Skeletal muscle tissue (tissue), 4 donors: ENCODE measurements around the gene FBXO46. TPM values are rescaled to one million over a fixed set of nuclear protein-coding genes. Genes with fewer than 3 reads are reported as not detected.
"Not testable (repeated sequence)": the region's sequence is repeated elsewhere in the genome, so short reads cannot be mapped to it uniquely, and the experiment has no call there.

Source experiments
- H3K27ac ChIP-seq: one replicate; pipeline ENCODE4 v1.7.0; 2013; ENCODE audit warnings: mild to moderate bottlenecking, low read depth, low read length, inconsistent platforms
- H3K27me3 ChIP-seq, 3 donors: one replicate each; pipeline ENCODE4 v1.7.0; 2013; ENCODE audit warnings: low read length in 3 of 3; ENCODE audit not compliant: control insufficient read depth in 3 of 3, insufficient read depth in 3 of 3
- H3K36me3 ChIP-seq, 3 donors: one replicate each; pipeline ENCODE4 v1.7.0; 2013; ENCODE audit warnings: low read length in 3 of 3; ENCODE audit not compliant: control insufficient read depth in 3 of 3, insufficient read depth in 3 of 3
- H3K4me1 ChIP-seq, 3 donors: one replicate each; pipeline ENCODE4 v1.7.0; 2013; ENCODE audit warnings: low read length in 3 of 3, mild to moderate bottlenecking in 3 of 3; ENCODE audit not compliant: control insufficient read depth in 3 of 3, insufficient read depth in 3 of 3
- H3K4me3 ChIP-seq, 3 donors: one replicate each; pipeline ENCODE4 v1.7.0; 2013; ENCODE audit warnings: low read length in 3 of 3
- H3K9ac ChIP-seq, 3 donors: one replicate each; pipeline ENCODE4 v1.7.0; 2013; ENCODE audit warnings: low read length in 3 of 3, mild to moderate bottlenecking in 3 of 3, moderate library complexity in 2 of 3, low read depth in 1 of 3
- H3K9me3 ChIP-seq, 3 donors: one replicate each; pipeline ENCODE4 v1.7.0; 2013; ENCODE audit warnings: low read length in 3 of 3; ENCODE audit not compliant: control insufficient read depth in 3 of 3
- total RNA-seq: library from RNA; depleted of rRNA; stranded (reverse); fragments of >200 nt; gene quantifications from one replicate; pipeline ENCODE4 v1.2.3, GENCODE V29; 2014
- donor health status: Osteomylitis.

FBXO46 gene
- total RNA-seq, 1 donor from 2014 or later, result 5.7 TPM

- no peaks in the 10 kb centered on the region for H3K36me3 ChIP-seq
- no peaks in the 10 kb centered on the region for H3K9me3 ChIP-seq
- H3K27me3 ChIP-seq, result no peaks in the 10 kb centered on the region
- H3K9ac ChIP-seq, result no peak within 1 kb of the TSS
- no peak within 1 kb of the TSS for H3K27ac ChIP-seq
- no peak within 1 kb of the TSS for H3K4me3 ChIP-seq
- H3K4me1 ChIP-seq, result peaks cover 11 to 13% (median 13%) of the 10 kb centered on the region in 3 donors
Observed at GRCh38 chr19:45733160-45733810, 2.6 kb upstream of the FBXO46 start, which contains the start of gene MEIOSIN. TSS of gene MEIOSIN (plus strand) at chr19:45733439. CDS start at chr19:45735377, 1,938 bp downstream.

DNA sequence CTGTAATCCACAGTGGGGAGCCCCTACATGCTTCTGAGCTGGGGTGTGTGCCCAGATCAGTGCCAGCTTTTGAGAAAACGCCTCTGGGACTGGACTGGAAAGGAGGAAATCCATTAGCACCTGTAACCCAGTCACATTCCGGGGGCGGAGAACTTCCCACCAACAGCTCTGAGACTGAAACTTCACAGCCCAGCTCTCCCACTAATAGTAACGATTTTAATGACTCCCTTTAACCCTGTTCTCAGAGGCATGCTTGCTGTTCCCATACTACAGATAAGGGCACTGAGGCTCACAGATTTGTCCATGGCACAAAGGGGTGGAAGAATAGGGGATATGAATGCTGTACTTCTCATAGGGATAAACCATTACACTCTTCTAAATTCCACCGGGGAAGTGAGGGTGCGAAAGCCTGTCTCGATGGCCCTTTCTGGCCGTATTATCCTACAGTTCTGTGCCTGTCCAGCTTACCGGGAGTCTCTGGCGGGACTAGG lies 851 bp downstream of the FBXO46 start:
- peak overlapping the region; percentile 69 for H3K27ac ChIP-seq

DNA sequence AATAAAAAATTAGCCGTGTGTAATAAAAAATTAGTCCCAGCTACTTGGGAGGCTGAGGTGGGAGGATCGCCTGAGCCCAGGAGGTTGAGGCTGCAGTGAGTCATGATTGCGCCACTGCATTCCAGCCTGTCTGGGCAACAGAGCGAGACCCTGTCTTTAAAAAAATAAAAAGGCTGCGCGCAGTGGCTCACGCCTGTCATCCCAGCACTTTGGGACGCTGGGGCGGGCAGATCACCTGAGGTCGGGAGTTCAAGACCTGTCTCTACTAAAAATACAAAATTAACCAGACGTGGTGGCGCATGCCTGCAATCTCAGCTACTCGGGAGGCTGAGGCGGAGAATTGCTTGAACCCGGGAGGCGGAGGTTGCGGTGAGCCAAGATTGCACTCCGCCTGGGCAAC lies 2.0 kb downstream of the FBXO46 start:
- H3K9ac ChIP-seq, H3K4me3 ChIP-seq, H3K27me3 ChIP-seq, H3K36me3 ChIP-seq, H3K9me3 ChIP-seq, H3K27ac ChIP-seq: not testable (repeated sequence)
- H3K4me1 ChIP-seq, result peaks cover 11 to 13% (median 13%) of the 10 kb centered on the region in 3 donors

More for the DNA sequence above, 851 bp downstream of the FBXO46 start:
- Histone ChIP-seq H3K9ac (peak overlapping the region; percentile 84 to 89 (median 87)), H3K4me3 (peak overlapping the region; percentile 82 to 93 (median 92)), H3K27me3 (no peaks in the 10 kb centered on the region), H3K4me1 (peaks cover 11 to 13% (median 13%) of the 10 kb centered on the region in 3 donors), H3K36me3 (no peaks in the 10 kb centered on the region), H3K9me3 (no peaks in the 10 kb centered on the region)

DNA sequence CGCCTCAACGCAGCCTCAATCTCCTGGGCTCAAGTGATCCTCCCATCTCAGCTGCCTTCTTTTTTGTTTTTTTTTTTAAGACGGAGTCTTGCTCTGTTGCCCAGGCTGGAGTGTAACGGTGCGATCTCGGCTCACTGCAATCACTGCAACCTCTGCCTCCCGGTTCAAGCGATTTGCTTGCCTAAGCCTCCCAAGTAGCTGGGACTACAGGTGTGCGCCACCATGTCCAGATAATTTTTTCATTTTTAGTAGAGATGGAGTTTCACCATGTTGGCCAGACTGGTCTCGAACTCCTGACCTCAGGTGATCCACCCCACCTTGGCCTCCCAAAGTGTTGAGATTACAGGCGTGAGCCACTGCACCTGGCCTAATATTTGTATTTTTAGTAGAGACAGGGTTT lies 10.6 kb downstream of the FBXO46 start:
- H3K9me3 ChIP-seq, H3K27ac ChIP-seq, H3K36me3 ChIP-seq, H3K27me3 ChIP-seq, H3K9ac ChIP-seq, H3K4me3 ChIP-seq: not testable (repeated sequence)
- peaks cover 15 to 28% (median 18%) of the 10 kb centered on the region in 3 donors for H3K4me1 ChIP-seq

DNA sequence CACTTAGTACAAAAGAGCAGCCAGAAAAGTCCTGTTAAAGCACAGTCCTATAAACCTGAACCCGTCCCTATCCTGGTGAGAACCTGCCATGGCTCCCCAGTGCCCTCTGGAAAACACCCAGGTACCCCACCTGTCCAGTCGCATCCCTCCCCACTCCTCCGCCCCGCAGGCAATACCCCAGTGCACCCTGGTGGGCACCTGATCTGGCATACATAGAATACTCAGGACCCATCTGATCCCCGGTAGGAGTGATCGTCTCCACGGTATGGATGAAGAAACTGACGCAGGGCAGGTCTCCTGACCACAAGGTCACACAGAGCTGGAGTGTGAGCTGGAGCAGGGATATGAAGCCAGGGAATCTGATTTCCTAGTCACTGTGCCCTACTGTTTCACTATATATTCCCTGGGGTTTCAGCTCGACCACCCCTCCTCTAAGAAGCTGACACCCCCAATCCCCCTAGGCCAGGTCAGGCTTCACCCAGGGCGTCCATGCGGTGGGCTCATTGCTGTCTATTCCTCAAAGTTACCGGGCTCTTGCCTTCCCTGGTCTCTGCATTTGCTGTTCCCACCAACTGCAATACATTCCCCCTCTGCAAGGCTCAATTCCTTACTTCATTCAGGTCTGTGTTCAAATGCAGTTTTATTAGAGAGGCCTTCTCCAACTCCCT lies 12.6 kb downstream of the FBXO46 start:
- H3K36me3 ChIP-seq, result peaks cover 0 to 4% (median 4%) of the 10 kb centered on the region in 3 donors
- H3K9me3 ChIP-seq, result no peaks in the 10 kb centered on the region
- H3K4me1 ChIP-seq, result peaks cover 15 to 26% (median 18%) of the 10 kb centered on the region in 3 donors
- H3K4me3 ChIP-seq, result peak overlapping the region; percentile 77 to 89 (median 82)
- H3K9ac ChIP-seq, result peak overlapping the region; percentile 82 to 94 (median 86)
- H3K27me3 ChIP-seq, result no peaks in the 10 kb centered on the region
- peak overlapping the region; percentile 96 for H3K27ac ChIP-seq

- H3K36me3 ChIP-seq, result peaks cover 0 to 6% (median 4%) of the 10 kb centered on the region in 3 donors
- H3K27ac ChIP-seq, result peak overlapping the region; percentile 96
- peaks cover 15 to 24% (median 18%) of the 10 kb centered on the region in 3 donors for H3K4me1 ChIP-seq
- peak overlapping the region; percentile 87 to 97 (median 91) for H3K9ac ChIP-seq
- peak overlapping the region; percentile 86 to 90 (median 89) for H3K4me3 ChIP-seq
- H3K27me3 ChIP-seq, result no peaks in the 10 kb centered on the region
- no peaks in the 10 kb centered on the region for H3K9me3 ChIP-seq
Observed at GRCh38 chr19:45717131-45717982, 13.3 kb downstream of the FBXO46 start.

DNA sequence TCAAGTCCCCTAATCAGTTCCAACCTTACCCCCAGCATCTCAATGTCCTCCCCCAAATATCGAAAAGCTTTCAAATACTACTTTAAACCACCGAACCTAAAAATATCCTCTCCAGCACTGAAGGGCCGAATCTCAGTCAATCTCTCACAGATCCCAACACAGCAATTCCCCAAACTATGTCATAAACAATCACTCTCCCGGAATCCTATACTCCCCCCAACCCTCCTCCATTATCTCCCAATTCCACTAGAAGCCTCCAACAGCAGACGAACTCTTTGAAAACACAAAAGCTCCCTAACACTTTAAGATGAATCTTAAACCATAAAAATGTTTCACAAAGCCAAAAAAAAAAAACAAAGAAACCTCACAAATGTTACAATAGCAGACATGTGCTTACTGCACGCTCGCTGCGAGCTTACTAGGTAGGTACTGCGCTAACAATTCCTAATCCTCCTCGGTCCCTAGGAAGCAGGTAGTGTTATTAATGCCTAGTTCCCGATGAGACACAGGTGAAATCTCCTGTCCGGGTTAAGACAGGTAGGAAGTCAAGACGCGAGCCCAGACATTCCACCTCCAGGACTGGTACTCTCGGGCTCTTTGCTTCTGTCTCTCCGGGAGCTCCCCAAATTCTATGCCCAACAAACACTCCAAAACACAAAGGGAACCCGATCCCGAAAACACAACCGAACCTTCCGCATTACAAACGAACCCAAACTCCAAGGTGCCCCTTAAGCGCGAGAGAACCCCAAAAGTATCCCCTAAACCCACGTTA lies 14.2 kb downstream of the FBXO46 start:
- Histone ChIP-seq H3K36me3 (peaks cover 3 to 5% (median 5%) of the 10 kb centered on the region in 3 donors), H3K27me3 (no peaks in the 10 kb centered on the region), H3K9ac (peak overlapping the region; percentile 87 to 97 (median 91)), H3K4me1 (peaks cover 13 to 19% (median 18%) of the 10 kb centered on the region in 3 donors), H3K9me3 (no peaks in the 10 kb centered on the region), H3K4me3 (peak overlapping the region; percentile 84 to 90 (median 86)), H3K27ac (peak overlapping the region; percentile 84)

DNA sequence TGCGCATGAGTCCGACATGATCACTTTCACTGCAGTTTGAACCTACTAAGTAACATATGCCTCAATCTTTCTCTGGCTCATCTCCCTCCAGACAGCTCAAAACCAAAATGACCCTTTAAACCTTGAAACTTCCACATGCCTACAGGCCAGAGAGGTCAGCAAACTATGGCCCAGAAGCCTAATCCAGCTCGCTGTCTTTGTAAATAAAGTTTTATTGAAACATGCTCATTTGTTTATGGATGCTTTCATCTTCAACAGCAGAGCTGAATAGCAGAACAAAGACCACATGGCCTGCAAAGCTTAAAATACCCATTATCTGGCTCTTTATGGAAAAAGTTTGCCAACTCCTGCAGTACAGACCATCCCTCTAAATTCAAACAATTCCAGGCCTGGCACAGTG lies 15.6 kb downstream of the FBXO46 start:
- H3K4me1 ChIP-seq, result peaks cover 13 to 19% (median 18%) of the 10 kb centered on the region in 3 donors
- no peak overlapping the region for H3K9ac ChIP-seq
- H3K27me3 ChIP-seq, result no peaks in the 10 kb centered on the region
- H3K27ac ChIP-seq, result no peak overlapping the region
- no peaks in the 10 kb centered on the region for H3K9me3 ChIP-seq
- H3K36me3 ChIP-seq, result peaks cover 3 to 7% (median 5%) of the 10 kb centered on the region in 3 donors
- no peak overlapping the region for H3K4me3 ChIP-seq

DNA sequence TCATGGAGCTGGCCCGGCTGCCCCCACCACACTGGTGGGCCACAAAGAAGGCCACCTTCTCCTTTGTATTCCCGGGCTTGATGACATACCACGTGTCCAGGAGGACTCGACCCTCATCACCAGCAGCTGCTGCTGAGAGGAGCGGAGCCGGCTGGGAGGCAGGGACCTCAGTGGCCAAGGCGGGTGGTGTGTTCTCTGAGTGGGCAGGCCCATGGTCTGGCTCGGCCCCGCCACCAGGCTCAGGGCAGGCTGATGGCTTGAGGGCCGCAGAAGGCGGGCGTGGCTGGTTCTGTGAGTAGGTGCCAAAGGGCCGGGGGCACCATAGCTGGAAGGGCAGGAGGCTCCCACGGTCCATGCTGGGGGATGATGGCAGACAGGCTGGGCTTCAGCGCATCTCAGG lies 17.6 kb downstream of the FBXO46 start:
- no peaks in the 10 kb centered on the region for H3K27me3 ChIP-seq
- no peak overlapping the region for H3K4me3 ChIP-seq
- H3K4me1 ChIP-seq, result peaks cover 9 to 15% (median 13%) of the 10 kb centered on the region in 3 donors
- H3K27ac ChIP-seq, result no peak overlapping the region
- H3K36me3 ChIP-seq, result peaks cover 3 to 7% (median 5%) of the 10 kb centered on the region in 3 donors
- H3K9me3 ChIP-seq, result no peaks in the 10 kb centered on the region
- H3K9ac ChIP-seq, result no peak overlapping the region
